Myocyte (in vitro differentiated cells): ENCODE data around the gene NDUFS8. TPM values are rescaled to one million over a fixed set of nuclear protein-coding genes. Genes with fewer than 3 reads are reported as not detected.
A peak's percentile ranks its signal among the peaks of the same experiment; 100 is the strongest.

Experiments
- DNase-seq: peaks from one replicate; pipeline ENCODE4 v3.0.0-alpha.2; 2012; ENCODE audit warnings: low read depth
- total RNA-seq: library from RNA; depleted of rRNA; stranded (reverse); fragments of >200 nt; gene quantifications from 2 replicates; pipeline ENCODE4 v1.2.3, GENCODE V29; 2014

The NDUFS8 gene
- total RNA-seq, 1 donor from 2014 or later, result 154 TPM

DNA sequence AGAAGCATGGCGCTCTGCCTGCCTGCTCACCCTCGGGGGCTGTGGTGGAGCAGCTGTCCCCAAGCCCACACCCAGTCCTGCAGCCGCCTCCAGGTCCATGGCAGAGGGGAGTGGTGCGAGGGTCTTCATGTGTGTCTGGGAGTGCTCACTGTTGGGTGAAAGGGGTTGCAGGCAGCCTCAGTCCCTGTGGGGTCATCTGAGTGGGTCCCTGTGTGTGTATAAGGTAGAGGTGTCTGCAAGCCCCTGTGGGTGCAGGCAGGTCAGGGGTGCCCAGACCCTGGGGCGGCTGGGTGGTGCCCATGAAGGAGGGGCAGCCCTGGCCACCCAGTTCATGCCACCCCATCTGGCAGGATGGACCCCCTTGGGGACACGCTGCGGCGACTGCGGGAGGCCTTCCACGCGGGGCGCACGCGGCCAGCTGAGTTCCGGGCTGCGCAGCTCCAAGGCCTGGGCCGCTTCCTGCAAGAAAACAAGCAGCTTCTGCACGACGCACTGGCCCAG, 15.5 kb upstream of the NDUFS8 start:
- no peak for DNase-seq

DNA sequence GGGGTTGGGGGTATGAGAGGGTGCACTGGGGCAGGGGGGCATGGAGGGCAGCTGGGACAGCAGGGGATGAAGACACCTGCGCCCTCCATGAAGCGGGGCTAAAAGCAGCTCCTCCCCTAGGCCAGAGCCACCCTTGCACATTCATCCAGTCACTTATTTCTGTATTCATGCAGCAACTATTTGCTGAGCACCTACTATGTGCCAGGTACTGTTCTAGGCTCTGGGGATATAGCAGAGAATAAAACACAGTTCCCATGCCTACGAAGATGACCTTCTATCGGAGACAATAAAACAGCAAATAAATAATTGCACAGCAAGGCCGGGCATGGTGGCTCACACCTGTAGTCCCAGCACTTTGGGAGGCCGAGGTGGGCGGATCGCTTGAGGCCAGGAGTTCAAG, 15.0 kb upstream of the NDUFS8 start:
- DNase-seq, result no peak

DNA sequence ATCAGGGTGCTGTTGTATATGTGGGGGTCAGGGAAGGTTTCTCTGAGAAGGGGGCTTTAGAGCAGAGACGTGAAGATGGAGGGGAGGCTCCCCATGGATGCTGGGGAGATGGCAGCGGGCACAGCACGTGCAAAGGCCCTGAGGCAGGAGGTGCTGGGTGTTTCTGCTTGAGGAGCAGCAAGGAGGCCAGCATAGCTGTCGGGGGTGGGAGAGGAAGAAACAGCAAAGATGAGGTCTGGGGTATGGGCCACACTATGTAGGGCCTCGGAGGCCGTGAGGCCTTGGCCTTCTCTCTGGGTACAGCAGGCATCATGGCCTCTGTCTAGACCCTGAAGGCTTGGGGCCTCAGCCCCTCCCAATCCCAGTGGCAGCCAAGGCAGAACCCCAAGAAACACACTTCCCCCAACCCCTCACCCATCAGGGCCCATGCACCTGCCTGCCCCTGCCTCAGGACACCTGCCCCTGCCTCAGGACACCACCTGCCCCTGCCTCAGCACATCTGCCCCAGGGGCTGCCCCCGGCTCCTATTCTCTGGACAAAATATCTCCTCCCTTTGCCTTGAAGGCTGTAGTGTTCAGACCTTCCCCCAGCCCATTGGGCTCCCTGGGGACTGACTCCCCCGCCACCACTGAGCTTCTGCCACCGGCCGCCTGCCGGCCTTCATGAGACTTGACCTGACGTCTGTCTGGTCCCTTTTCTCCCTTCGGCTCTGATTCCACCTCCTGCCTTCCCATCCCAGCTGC, 14.1 kb upstream of the NDUFS8 start:
- no peak for DNase-seq

DNA sequence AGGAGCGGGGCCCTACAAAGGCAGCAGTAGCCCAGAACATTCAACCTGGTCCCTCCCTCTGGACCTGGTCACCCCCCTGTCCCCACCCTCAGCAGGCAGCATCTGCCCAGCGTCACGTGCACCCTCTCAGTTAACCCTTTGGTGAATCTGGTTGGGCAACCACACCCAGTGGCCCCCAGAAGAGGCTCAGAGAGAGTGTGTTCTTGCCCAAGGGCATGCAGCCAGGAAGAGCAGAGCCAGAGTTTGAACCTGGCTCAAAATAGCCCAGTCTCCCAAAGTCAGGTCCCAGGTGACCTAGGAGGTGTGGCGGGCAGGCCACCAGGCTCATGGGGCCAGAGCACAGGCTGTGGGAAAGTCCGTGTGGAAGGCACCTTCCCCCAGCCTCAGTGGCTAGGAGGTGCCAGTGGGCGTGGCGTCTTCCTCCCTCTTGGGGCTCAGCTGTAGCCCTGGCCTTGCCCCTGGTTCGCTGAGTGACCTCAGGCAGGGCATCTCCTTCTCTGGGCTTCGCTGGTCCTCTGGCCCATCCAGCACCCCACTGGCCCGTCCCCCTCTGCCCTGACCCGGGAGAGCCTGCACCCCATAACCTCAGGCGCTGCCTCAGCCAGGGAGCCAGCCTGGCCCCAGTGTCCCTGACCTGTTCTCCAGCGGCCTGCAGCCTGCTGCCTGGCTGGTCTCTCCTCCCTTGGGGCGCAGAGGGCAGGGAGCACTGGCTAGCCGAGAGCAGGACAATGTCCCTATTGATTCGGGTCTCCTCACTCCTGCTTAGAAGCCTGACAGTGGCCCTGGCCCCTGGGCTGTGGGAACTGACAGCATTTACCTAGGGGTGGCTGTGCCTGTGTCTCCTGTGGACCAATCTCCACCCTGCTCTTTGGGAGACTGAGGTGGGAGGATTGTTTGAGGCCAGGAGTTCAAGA, 13.3 kb upstream of the NDUFS8 start:
- peak; percentile 30 for DNase-seq

DNA sequence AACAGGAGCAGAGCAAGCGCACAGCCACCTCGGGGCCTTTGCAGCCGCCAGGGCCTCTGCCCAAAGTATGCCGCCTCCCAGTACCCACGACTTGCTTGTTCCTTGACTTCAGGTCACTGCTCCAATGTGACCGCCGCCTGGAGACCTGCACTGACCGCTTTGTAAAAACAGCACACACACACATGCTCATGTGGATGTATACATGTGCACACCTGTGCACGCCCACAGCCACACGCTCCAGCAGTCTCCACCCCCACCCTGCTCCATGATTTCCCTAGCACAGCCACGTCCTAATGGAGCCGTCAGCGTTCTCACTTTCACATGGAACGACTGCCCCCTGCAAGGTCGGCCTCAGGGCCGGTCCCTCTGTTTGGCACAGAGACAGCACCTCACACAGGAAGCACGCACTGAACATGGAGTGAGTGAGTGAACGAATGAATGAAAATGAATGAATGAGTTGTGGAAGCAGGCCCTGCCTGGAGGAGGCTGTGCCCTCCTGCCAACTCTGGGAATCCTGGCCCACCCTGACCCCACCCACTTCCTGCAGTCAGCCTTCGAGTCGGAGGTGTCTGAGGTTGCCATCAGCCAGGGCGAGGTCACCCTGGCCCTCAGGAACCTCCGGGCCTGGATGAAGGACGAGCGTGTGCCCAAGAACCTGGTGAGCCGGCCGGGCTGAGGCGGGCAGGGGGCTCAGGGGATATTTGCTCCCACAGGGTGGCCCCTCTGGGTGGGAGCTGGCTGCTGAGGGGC, 12.3 kb upstream of the NDUFS8 start:
- no peak for DNase-seq

DNA sequence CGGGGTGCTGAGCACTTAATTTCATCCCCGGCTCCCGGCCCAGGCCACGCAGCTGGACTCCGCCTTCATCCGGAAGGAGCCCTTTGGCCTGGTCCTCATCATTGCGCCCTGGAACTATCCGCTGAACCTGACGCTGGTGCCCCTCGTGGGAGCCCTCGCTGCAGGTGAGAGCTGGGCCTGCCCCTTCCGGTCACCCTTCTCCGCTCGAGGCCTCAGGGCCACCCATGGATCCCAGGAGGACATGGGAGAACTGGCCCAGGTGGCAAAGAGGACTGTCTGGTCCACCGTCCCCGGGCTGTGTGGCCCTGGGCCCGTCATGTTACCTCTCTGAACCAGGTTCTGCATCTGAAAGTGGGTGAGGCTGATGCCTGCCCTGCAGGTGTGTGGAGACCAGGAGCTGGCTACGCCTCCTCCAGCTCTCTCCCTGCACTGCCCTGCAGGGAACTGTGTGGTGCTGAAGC, 11.7 kb upstream of the NDUFS8 start:
- no peak for DNase-seq

DNA sequence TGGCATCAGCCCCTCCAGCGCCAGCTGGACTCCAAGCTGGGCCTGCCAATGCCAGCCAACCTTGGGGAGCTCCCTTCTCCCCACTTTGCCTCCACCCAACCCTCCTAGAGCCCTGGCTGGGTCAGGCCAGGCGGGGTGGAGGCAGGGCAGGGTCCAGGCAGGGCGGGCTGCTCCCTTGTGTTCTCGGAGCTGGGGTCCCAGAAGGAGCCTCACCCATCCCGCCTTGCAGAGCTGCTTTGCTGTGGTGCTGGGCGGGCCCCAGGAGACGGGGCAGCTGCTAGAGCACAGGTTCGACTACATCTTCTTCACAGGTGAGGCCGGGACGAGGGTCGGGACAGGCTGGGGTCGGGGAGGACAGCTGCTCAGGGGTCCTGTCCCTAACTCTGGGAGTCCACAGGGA, 11.0 kb upstream of the NDUFS8 start:
- no peak for DNase-seq

DNA sequence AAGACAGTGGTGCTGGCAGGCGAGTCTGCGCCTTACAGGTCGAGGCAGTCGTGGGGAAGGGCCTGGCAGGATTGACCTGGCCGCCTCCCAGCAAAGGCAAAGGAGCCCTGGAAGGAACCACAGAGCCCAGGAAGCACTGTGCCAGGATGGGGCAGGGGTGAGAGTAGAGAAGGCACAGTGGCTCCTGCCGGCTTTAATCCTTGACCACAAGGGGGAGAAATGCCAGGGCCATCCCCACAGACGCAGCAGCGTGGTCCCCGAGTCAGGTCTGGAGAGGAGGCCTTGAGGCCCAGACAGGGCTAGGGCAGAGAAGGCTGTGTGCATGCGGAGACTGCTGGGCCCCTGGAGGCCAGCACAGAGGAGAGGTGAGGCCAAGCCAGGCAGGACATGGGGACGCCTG, 9.9 kb upstream of the NDUFS8 start:
- DNase-seq, result peak; percentile 46

DNA sequence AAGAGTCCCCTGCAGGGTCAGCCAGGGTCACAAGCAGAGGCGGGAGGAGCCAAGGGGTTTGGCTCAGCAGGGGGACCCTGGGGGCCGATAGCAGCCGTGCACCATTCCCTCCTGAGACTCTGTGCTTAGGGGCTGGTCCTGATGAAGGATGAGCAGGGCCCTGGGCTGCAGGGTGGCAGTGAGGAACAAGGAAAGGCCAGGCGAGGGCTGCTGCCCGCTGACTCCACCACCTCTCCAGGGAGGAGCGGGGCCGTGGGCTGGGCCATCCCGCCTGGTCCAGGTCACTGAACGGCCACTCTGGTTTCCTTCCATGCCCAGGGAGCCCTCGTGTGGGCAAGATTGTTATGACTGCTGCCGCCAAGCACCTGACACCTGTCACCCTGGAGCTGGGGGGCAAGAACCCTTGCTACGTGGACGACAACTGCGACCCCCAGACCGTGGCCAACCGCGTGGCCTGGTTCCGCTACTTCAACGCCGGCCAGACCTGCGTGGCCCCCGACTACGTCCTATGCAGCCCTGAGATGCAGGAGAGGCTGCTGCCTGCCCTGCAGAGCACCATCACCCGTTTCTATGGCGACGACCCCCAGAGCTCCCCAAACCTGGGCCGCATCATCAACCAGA, 9.2 kb upstream of the NDUFS8 start:
- peak; percentile 53 for DNase-seq

DNA sequence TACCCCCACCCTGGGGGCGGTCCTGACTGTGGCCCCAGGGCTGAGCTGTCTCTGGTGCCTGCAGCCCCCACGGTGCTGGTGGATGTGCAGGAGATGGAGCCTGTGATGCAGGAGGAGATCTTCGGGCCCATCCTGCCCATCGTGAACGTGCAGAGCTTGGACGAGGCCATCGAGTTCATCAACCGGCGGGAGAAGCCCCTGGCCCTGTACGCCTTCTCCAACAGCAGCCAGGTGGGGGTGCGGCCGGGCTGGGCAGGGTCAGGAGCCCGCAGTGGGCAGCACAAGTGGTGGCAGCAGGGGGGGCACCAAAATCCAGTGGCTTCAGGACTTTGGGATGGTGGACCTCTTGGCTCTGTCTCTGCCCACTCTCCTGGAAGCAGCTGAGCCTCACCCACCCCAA, 8.0 kb upstream of the NDUFS8 start:
- no peak for DNase-seq

DNA sequence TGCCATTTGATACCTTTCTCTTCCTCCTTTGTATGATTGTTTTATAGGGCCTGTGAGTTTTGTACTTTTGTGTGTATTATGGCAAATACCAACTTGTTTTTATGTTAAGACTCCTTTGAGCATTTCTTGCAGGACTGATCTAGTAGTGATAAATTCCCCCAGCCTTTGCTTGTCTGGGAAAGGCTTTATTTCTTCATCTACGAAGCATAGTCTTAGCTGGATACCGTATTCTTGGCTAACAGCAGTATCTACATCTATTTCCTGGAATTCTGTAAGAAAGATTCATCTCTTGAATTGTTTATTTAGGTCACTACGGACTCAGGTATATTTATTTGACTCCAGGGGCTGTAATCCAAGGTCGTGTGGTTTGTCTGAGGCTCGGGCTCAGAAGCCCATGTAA, 6.0 kb upstream of the NDUFS8 start:
- no peak for DNase-seq

DNA sequence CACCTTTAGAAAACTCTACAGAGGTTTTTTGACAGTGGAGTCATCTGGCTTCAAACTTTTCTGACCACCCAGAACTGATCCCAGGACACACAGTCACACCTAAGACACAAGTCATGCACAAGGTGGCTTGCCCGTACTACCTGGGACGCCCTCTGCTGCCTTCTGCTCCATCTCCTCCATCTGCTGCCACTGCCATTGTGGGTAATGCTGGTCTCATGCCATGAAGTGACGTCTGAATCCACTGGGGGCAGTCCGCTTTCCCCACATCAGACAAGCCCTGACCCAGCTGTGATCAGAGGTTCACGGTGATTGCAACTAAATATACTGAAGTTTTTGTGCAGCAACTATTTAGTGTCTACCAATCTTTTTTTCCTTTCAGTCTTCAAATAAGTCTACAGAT, 5.4 kb upstream of the NDUFS8 start:
- DNase-seq, result no peak

DNA sequence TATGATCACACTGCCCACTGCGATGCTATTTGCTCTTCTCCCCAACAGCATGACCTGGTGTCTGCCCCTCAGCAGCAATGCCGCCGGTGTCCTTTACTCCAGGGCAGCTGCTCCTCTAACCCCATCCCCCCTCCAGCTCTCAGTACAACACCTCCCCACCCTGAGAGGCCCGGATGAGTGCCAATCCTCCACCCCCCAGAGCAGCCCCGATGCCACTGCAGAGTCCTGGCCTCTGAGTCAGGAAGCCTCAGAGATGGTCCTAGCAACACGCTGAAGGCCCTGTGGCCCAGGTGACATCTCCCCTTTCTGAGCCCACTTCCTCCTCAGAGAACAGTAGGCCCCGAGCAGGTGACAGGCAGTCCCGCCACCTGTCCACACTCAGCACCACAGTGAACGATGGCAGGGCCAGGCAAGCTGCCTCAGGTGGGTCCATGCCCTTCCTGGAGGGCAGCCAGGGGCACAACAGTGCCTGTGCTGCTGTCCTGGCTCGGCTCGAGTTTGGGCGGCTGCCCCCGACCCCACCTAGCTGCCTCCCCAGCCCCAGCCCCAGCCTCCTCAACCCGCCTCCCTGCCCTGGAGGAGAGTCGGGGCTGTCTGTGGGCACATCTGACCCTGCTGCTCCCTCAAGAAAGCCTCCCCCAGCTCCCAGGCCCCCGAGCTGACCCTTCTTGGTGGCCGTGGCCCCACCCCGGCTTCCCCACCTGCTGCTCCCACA, 3.9 kb upstream of the NDUFS8 start:
- DNase-seq, result peak; percentile 52

DNA sequence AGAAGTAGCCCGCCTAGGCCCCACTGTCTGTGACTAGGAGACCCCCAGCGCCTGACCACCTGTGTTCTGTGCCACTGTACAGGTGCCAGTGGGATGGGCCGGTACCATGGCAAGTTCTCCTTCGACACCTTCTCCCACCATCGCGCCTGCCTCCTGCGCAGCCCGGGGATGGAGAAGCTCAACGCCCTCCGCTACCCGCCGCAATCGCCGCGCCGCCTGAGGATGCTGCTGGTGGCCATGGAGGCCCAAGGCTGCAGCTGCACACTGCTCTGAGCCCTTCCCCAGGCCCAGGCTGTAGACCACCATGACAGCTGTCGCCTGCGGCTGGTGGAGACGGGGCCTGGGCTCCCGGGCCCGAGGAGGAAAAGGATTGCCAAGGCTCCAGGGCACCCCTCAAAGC, 2.8 kb upstream of the NDUFS8 start:
- no peak for DNase-seq

DNA sequence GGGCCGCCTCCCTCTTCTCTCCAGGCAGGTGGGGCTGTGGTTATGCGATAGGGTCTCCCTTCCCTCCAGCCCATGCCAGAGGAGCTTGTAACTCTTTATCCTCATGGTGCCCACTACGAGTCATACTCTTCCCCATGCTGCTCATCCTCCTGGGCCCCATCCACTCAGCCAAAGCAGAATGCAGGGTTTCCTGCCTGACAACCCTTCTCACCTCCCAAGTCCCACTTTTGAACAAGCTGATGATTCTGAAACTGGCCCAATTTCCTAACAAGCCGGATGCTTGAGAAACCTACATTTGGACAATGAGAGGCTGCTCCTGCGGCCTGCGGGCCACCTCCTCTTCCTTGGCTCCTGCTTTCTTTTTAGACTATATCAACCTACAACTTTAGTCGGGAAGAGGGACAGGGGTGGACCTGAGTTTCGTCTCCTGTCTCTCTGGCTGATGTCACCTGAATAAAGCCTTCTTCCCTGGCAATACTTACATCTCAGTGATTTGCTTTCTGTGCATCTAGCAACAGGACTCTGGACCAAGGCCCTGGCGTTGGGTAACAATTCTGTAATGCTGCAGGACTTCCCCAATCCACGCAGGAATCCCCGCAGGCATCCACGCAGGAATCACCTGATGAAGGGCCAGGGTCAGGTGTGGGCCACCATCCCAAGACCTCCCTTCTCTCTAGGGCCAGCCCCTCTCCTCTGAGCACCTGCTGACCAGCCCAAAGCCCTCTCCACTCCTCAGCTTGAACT, 1.5 kb upstream of the NDUFS8 start:
- peak; percentile 36 for DNase-seq

DNA sequence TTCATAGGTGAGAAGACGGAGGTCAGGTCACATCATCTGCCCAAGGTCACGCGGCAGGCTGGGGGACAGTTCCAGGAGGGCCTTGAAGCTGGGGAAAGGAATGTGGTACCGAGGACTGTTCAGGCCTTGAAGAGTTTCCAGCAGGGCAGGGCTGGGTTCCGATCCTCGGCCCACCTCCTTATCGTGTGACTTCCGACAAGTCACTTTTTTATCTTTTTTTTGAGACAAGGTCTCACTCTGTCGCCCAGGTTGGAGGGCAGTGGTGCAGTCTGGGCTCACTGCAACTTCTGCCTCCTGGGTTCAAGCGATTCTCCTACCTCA, 623 bp downstream of the NDUFS8 start:
- DNase-seq, result peak; percentile 20

DNA sequence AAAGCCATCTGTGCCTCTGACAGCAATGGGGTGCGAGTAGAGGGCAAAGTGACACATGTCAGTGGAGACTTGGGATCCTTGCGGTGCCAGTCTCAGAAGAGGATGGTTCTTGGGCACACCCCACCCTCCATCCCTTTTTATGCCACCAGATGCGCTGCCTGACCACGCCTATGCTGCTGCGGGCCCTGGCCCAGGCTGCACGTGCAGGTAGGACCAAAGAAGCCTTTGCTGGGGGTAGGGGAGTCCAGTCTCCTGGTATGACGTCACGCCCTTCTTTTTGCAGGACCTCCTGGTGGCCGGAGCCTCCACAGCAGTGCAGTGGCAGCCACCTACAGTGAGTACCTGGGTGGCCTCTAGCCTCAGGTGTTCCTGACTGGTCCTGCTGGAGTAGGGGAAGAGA, 1.5 kb downstream of the NDUFS8 start:
- DNase-seq, result no peak

DNA sequence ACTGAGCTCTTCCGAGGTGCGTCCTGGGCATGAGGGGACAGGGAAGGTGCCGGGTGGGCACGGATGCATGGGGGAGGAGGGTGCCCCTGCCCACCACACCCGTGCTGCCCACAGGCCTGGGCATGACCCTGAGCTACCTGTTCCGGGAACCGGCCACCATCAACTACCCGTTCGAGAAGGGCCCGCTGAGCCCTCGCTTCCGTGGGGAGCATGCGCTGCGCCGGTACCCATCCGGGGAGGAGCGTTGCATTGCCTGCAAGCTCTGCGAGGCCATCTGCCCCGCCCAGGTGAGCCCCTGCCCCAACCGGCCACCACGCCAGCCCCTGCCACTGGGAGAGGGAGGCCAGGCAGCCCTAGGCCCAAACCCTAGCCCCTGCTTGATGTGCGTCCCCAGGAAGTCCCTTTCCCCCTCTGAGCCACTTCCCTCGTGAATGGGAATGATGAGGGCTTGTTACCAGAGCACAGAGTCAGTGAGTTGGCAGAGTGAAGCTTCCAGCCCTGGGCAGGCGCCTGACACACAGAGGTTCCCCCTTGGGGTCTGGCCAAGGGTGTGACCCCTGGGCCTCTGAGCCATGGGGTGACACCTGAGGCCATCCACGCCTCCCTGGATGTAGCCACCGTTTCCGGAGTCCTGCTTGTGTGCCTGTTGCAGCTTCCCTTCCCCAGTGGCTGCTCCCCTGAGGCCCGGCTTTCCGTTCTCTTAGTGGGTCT, 2.7 kb downstream of the NDUFS8 start:
- DNase-seq, result no peak

DNA sequence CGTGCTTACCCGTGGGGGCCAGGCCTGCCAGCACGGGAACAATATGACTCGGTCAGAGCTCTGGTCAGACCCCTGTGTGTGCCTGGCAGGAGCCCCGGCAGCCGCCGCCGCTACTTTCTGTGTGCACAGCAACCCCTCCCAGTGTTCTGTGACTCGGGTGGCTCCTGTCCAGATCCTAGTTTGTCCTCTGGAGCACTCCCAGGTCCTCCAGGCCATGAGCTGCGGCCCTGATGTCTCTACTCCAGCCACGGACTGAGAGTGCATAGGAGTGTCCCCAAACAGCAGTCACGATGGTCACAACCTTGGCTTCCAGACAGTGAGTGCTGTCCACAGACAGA, 3.2 kb downstream of the NDUFS8 start:
- DNase-seq, result peak; percentile 26
